CMK (cell line): ENCODE results near the gene TMEM161B.
"Not testable (repeated sequence)": the region's sequence is repeated elsewhere in the genome, so short reads cannot be mapped to it uniquely, and the experiment has no call there.

Experiments used
- DNase-seq: peaks from one replicate; pipeline ENCODE4 v3.0.0-alpha.2; 2010; ENCODE audit warnings: low read depth

TMEM161B gene

GRCh38 chr5:88248743-88249540, 19.7 kb downstream of the TMEM161B start:
- no peak for DNase-seq

GRCh38 chr5:88248094-88248493, 20.6 kb downstream of the TMEM161B start:
- no peak for DNase-seq

GRCh38 chr5:88245893-88246244, 22.8 kb downstream of the TMEM161B start:
- DNase-seq = no peak

GRCh38 chr5:88245241-88245892, 23.3 kb downstream of the TMEM161B start:
- DNase-seq = no peak

- DNase-seq = no peak
These were observed 24.0 kb downstream of the TMEM161B start for GRCh38 chr5:88244686-88245085.

GRCh38 chr5:88243493-88243892, 25.2 kb downstream of the TMEM161B start:
- DNase-seq = not testable (repeated sequence)

- DNase-seq = no peak
These were observed 29.9 kb downstream of the TMEM161B start for GRCh38 chr5:88238732-88239131.

- DNase-seq = no peak
These were observed 31.6 kb downstream of the TMEM161B start for GRCh38 chr5:88236866-88237642.

- DNase-seq = no peak
These were observed 32.8 kb downstream of the TMEM161B start for GRCh38 chr5:88235828-88236227.

- no peak for DNase-seq
These were observed 33.3 kb downstream of the TMEM161B start for GRCh38 chr5:88235346-88235745.

GRCh38 chr5:88230546-88231066, 38.0 kb downstream of the TMEM161B start:
- DNase-seq = no peak

- DNase-seq = no peak
These were observed 41.7 kb downstream of the TMEM161B start for GRCh38 chr5:88226881-88227450.

GRCh38 chr5:88214655-88215054, 54.0 kb downstream of the TMEM161B start:
- no peak for DNase-seq

GRCh38 chr5:88207575-88207974, 61.1 kb downstream of the TMEM161B start:
- no peak for DNase-seq

- DNase-seq = no peak
These were observed 64.5 kb downstream of the TMEM161B start for GRCh38 chr5:88203981-88204750.

- no peak for DNase-seq
These were observed 73.0 kb downstream of the TMEM161B start for GRCh38 chr5:88195636-88196035.

GRCh38 chr5:88193896-88194295, 74.7 kb downstream of the TMEM161B start:
- no peak for DNase-seq

GRCh38 chr5:88190106-88190834, 78.4 kb downstream of the TMEM161B start:
- DNase-seq = no peak

- DNase-seq = not testable (repeated sequence)
These were observed 79.2 kb downstream of the TMEM161B start for GRCh38 chr5:88189484-88189883.

- no peak for DNase-seq
These were observed 80.0 kb downstream of the TMEM161B start for GRCh38 chr5:88188458-88189132.
